NCI-H69 (cell line): Measurements from ENCODE around the gene UVRAG.
"Not testable (repeated sequence)": the region's sequence is repeated elsewhere in the genome, so short reads cannot be mapped to it uniquely, and the experiment has no call there.

Source experiments
- DNase-seq: peaks from one replicate; lab custom pipeline; 2025; lab: John Stamatoyannopoulos, UW

The UVRAG gene

GRCh38 chr11:75966537-75967287, 151.7 kb downstream of the UVRAG start:
- no peak for DNase-seq

GRCh38 chr11:75968021-75968625, 153.1 kb downstream of the UVRAG start:
- DNase-seq, result peak; percentile 49

- DNase-seq, result no peak
Measured at GRCh38 chr11:75969626-75970308, 154.8 kb downstream of the UVRAG start.

- not testable (repeated sequence) for DNase-seq
Measured at GRCh38 chr11:75973710-75974109, 158.7 kb downstream of the UVRAG start.

- not testable (repeated sequence) for DNase-seq
Measured at GRCh38 chr11:75979075-75979474, 164.1 kb downstream of the UVRAG start.

GRCh38 chr11:75979479-75980027, 164.5 kb downstream of the UVRAG start:
- DNase-seq, result not testable (repeated sequence)

GRCh38 chr11:75980031-75980430, 165.0 kb downstream of the UVRAG start:
- DNase-seq, result no peak

- DNase-seq, result no peak
Measured at GRCh38 chr11:75981546-75981945, 166.5 kb downstream of the UVRAG start.

- peak; percentile 23 for DNase-seq
Measured at GRCh38 chr11:75982309-75982708, 167.3 kb downstream of the UVRAG start.

GRCh38 chr11:75986966-75987365, 172.0 kb downstream of the UVRAG start:
- DNase-seq, result peak; percentile 23

GRCh38 chr11:75993126-75993525, 178.1 kb downstream of the UVRAG start:
- DNase-seq, result no peak

- DNase-seq, result no peak
Measured at GRCh38 chr11:75994616-75995015, 179.6 kb downstream of the UVRAG start.

- DNase-seq, result peak; percentile 26
Measured at GRCh38 chr11:75996523-75997442, 181.8 kb downstream of the UVRAG start.

GRCh38 chr11:76004400-76004799, 189.4 kb downstream of the UVRAG start:
- no peak for DNase-seq

GRCh38 chr11:76005756-76006155, 190.7 kb downstream of the UVRAG start:
- DNase-seq, result no peak

GRCh38 chr11:76007166-76007565, 192.2 kb downstream of the UVRAG start:
- no peak for DNase-seq

GRCh38 chr11:76008474-76008873, 193.5 kb downstream of the UVRAG start:
- DNase-seq, result no peak

GRCh38 chr11:76010051-76010450, 195.0 kb downstream of the UVRAG start:
- no peak for DNase-seq

- DNase-seq, result no peak
Measured at GRCh38 chr11:76013526-76013925, 198.5 kb downstream of the UVRAG start.

GRCh38 chr11:76023236-76024068, 208.4 kb downstream of the UVRAG start:
- DNase-seq, result peak; percentile 70

GRCh38 chr11:76025068-76025467, 210.1 kb downstream of the UVRAG start:
- peak; percentile 26 for DNase-seq
